Right lobe of liver (tissue), 4 donors: Measurements from ENCODE around the gene GALNT2.

Source experiments
- CTCF ChIP-seq, 4 donors: fragments of 200-600 bp in 3 of 4; fragments of 450-650 bp in 1 of 4; IDR thresholded peaks; one replicate each; pipeline versions ENCODE4 v1.5.1 to v1.8.0; 2016 to 2022; ENCODE audit warnings: antibody characterized with exemption in 4 of 4, mild to moderate bottlenecking in 2 of 4
- POLR2A ChIP-seq: fragments of 450-650 bp; IDR thresholded peaks from one replicate; pipeline ENCODE4 v1.6.1; 2017; ENCODE audit warnings: antibody characterized with exemption, mild to moderate bottlenecking
- donor health status: DM: no; HTN: no; CAD: no.
- donor health status: DM: no; HTN: no; CAD: no.
- donor health status: DM: no; HTN: yes; CAD: no.

GRCh38 chr1:230319014-230319747, 252.1 kb downstream of the GALNT2 start:
- no peak for TF ChIP-seq CTCF (IDR thresholded peaks at IDR 0.05)
- TF ChIP-seq POLR2A: no peak
